Liver (tissue), 3 donors: ENCODE measurements around the gene NRSN2.

Source experiments
- CTCF ChIP-seq: fragments of 150-350 bp; IDR thresholded peaks from 2 replicates; pipeline ENCODE4 v1.5.1; 2017; ENCODE audit warnings: improper control_type of control experiment, low read depth, low read length; ENCODE audit not compliant: missing input control
- EGR1 ChIP-seq, 2 donors: IDR thresholded peaks; 2 replicates each; pipeline ENCODE4 v1.6.1; 2016 to 2018; ENCODE audit warnings: antibody characterized with exemption in 2 of 2, low read depth in 2 of 2
- GABPA ChIP-seq, 2 donors: IDR thresholded peaks in 1 of 2; conservative IDR thresholded peaks in 1 of 2; 2 replicates each; pipeline ENCODE4 v1.6.1; 2016; ENCODE audit warnings: antibody characterized with exemption in 2 of 2, mild to moderate bottlenecking in 1 of 2, moderate library complexity in 1 of 2
- SP1 ChIP-seq: IDR thresholded peaks from 2 replicates; pipeline ENCODE4 v1.6.1; 2018; ENCODE audit warnings: antibody characterized with exemption, mild to moderate bottlenecking
- YY1 ChIP-seq: IDR thresholded peaks from 2 replicates; pipeline ENCODE4 v1.6.1; 2016; ENCODE audit warnings: antibody characterized with exemption, mild to moderate bottlenecking
- donor health status: healthy.
- donor health status: healthy.

- TF ChIP-seq CTCF = peak; percentile 75
- TF ChIP-seq YY1 = peak; percentile 75
- TF ChIP-seq SP1 = peak; percentile 89
- peak in 1 of 2 donors; percentile 69 for TF ChIP-seq EGR1 (IDR thresholded peaks at IDR 0.05; ENCODE audit: low read depth in 2 of 2)
- TF ChIP-seq GABPA (IDR thresholded peaks at IDR 0.05 in 1 of 2, conservative IDR thresholded peaks at IDR 0.05 in 1 of 2) = peak in 1 of 2 donors; percentile 83
These were observed 15.7 kb downstream of the NRSN2 start for GRCh38 chr20:362271-363254.
